ENCODE results near the gene MIA3. TPM values are rescaled to one million over a fixed set of nuclear protein-coding genes. Genes with fewer than 3 reads are reported as not detected.
A peak's percentile ranks its signal among the peaks of the same experiment; 100 is the strongest.
"Not testable (repeated sequence)": the region's sequence is repeated elsewhere in the genome, so short reads cannot be mapped to it uniquely, and the experiment has no call there.

The MIA3 gene, protein sequence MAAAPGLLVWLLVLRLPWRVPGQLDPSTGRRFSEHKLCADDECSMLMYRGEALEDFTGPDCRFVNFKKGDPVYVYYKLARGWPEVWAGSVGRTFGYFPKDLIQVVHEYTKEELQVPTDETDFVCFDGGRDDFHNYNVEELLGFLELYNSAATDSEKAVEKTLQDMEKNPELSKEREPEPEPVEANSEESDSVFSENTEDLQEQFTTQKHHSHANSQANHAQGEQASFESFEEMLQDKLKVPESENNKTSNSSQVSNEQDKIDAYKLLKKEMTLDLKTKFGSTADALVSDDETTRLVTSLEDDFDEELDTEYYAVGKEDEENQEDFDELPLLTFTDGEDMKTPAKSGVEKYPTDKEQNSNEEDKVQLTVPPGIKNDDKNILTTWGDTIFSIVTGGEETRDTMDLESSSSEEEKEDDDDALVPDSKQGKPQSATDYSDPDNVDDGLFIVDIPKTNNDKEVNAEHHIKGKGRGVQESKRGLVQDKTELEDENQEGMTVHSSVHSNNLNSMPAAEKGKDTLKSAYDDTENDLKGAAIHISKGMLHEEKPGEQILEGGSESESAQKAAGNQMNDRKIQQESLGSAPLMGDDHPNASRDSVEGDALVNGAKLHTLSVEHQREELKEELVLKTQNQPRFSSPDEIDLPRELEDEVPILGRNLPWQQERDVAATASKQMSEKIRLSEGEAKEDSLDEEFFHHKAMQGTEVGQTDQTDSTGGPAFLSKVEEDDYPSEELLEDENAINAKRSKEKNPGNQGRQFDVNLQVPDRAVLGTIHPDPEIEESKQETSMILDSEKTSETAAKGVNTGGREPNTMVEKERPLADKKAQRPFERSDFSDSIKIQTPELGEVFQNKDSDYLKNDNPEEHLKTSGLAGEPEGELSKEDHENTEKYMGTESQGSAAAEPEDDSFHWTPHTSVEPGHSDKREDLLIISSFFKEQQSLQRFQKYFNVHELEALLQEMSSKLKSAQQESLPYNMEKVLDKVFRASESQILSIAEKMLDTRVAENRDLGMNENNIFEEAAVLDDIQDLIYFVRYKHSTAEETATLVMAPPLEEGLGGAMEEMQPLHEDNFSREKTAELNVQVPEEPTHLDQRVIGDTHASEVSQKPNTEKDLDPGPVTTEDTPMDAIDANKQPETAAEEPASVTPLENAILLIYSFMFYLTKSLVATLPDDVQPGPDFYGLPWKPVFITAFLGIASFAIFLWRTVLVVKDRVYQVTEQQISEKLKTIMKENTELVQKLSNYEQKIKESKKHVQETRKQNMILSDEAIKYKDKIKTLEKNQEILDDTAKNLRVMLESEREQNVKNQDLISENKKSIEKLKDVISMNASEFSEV (N-terminal part only)
- total RNA-seq = 10 to 100 TPM; 67.4 to 68.3 TPM
- long read RNA-seq, full-length matches to known transcripts = 15 of 29 reads
- long read RNA-seq, partial matches to known transcripts = 4 of 29 reads
- long read RNA-seq, other reads (novel, unspliced or antisense) = 10 of 29 reads

DNA sequence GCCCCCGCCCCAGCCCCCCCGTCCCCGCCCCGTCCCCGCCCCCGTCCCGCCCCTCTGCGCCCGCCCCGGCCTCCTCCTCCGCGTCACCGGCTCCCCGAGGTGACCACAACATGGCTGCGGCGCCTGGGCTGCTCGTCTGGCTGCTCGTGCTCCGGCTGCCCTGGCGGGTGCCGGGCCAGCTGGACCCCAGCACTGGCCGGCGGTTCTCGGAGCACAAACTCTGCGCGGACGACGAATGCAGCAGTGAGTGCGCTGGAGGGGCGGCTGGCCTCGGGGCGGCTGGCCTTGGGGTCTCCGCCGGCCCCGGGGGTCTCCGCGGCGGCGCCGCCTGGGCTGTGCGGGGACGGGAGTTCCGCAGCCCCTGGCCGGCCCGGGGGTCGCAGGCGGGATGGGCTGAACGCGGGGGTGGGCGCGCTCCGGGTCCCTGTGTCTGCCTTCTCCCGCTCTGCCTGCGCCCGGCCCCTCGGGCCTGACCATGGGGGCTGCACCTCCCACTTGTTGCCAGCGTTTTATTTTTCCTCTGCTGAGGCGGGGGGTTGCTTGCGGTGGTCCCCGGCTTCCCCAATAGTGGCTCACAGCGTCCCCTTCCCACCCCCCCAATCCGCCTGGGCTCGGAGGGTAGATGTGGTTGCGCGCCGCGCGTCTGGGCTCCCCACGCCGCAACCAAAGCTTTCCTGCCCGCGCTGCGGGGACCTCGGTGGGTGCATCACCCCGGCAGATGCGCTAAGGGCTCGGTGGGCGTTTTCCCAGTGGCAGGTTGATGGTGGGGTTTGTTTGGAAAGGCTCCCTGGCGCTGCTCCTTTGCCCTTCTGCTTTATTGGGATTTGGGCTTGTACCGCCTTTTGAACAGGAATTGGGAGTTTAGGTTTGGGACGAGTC, at the start of gene MIA3:
TSS of gene MIA3 (plus strand) at position 97 of the 879 bp plus-strand sequence. CDS start at position 111, 14 bp downstream.
- ATAC-seq (peak; percentile 68), DNase-seq (peak; percentile 32 to 85)
- intact Hi-C loops (cut with DNase I, micrococcal nuclease) = no loop called here

DNA sequence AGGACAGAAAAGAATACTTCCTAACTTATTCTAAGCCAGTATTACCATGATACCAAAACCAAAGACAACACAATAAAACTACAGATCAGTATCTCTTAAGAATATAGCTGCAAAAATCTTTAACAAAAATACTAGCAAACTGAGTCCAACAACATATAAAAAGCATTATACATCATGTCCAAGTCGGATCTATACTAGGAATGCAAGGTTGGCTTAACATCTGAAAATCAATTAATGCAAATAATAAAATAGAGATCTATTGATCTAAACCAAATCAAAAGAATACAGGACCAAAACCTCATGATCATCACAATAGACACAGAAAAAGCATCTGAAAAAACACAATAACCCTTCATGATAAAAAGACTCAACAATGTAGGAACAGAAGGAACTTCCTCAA, 47.1 kb upstream of the MIA3 start:
- ATAC-seq (no peak), DNase-seq (no peak)
- intact Hi-C loops (cut with DNase I, micrococcal nuclease) = no loop called here

DNA sequence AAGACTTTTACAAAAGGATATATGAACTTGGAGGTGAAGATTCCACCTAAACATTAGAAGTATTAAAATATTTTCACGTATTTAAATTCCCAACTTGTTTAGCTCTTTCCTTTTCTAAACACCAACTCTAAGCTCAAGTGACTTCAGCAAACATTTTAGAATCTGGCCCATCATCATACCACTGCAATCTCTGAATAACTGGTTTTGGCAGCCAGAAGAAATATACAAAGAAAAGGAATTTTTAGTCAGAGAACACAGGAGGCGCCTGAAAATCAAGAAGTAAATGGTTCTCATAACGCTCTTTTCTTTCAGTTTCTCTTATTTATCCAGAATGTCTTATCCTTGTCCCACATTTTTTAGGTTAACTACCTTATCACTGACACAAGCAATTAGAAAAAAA, 38.6 kb upstream of the MIA3 start:
- intact Hi-C loops (cut with DNase I, micrococcal nuclease) = no loop called here
- no peak for DNase-seq
- no peak for ATAC-seq

DNA sequence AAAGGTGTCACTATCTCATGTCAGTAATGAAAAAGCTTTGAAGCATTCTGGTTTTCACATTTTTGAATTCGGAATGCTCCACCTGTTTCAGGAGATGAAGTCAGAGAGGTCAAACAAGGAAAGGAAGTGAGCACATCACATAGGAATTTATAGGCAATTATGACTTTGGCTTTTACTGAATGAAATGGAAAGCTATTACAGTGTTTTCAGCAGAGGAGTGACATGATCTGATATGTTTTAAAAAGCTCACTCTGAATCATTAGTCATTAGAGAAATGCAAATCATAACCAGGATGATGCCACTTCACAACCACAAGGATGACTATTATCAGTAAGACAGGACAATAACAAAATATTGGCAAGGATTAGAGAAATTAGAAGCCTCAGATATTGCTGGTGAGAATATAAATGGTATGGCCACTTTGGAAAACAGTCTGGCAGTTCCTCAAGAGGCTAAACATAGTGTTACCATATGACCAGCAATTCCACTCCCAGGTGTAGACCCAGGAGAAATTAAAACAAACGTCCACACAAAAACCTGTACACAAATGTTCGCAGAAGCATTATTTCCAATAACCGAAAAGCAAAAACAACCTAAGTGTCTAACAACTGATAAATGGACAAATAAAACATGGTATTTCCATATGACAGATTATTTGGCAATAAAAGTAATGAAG, 35.7 kb upstream of the MIA3 start:
- intact Hi-C loops (cut with DNase I, micrococcal nuclease) = no loop called here
- ATAC-seq = peak; percentile 83
- no peak for DNase-seq

DNA sequence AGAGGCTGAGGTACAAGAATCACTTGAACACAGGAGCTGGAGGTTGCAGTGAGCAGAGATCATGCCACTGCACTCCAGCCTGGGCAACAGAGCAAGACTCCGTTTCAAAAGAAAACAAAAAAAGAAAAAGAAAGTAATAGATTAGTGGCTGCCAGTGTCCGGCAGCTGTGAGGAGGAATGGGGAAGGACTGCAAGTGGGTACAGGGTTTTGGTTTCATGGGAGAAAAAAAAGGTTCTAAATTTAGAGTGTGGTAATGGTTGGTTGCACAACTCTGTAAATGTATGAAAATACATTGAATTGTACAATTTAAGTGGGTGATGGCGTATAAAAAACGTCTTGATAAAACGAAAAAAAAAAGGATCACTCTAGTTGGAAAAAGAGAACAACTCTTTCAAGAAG, 34.8 kb upstream of the MIA3 start:
- intact Hi-C loops (cut with DNase I, micrococcal nuclease) = no loop called here
- no peak for DNase-seq
- ATAC-seq = no peak

DNA sequence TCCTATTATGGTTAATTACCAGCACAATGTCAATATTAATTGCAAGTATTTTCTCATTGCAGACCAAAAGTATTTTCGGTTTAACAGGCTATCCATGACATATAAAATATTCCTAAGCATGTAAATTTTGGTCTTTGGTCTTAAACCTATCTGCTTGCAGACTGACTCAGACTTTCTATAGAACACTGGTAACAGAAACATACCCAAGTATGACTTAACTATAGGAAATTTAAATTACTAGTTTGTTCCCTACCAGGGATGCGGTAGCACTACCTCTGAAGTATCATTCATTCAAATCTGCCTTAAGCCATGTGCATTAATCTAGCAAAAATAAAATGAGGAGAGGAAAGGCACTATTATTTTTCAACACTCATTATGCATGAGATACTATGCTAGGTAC, 31.1 kb upstream of the MIA3 start:
- ATAC-seq = no peak

DNA sequence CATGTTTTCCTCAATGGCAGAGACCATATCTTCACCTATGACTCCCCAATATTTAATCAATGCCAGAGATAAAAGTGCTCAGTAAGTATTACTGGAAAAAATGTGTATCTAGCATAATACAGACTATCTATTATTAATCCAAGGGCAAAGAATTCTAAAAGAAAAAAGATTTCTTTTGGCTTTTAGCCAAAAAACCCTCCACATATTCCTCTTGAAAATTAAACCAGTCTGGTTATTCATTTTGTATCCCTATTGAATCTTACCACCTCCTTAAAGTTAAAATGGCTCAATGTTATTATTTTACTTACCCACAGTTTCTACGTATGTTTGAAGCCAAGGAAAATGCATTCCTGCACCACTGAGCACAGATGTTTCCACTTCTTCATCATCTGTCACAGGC, 29.8 kb upstream of the MIA3 start:
- DNase-seq (no peak), ATAC-seq (no peak)
- intact Hi-C loops (cut with DNase I, micrococcal nuclease) = no loop called here

More for the DNA sequence above, 31.1 kb upstream of the MIA3 start:
- intact Hi-C loops (cut with DNase I, micrococcal nuclease) = no loop called here
- DNase-seq = no peak

DNA sequence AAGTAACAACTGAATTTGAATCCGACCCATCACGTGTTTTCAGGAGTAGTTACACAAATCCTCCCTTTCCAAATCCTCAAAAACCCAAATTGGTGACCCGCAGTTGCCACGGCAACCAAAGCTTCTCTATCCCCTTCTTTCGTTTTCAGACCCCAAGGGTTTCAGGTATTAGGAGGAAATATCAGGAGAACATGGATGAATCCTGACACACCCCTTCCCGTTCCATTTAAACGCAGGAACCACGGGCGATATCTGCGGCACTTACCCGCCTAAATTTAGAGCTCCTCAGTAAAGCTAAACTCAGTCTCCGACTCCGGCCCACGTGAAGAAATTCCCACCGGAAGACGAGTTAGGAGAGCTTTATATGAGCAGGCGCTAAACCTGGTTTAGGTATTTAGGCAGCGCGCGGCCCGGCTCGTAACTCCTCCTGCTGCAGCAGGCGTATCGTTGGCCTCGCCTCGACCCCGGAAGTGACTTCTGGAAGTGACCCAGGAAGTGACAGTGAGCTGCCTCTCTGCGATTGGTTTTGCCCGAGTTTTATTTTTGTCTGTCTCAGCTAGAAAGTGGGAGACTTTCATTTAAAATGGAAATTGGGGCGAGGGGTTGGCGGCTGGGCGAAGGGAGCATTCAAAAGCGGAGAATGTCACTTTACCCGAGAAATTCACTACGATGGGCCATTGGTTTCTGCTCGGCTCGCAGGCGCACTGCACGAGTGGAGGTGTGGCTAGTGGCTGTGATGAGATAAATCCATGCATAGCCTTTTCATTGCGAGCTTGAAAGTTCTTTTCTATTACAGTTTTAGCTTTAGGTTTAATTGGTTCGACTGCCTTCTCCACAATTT, 28.2 kb upstream of the MIA3 start, which contains the start of gene TAF1A:
TSS of gene TAF1A (minus strand) at position 472 of the 841 bp plus-strand sequence.
- intact Hi-C loops (cut with DNase I, micrococcal nuclease) = no loop called here
- DNase-seq (peak; percentile 92 to 93), ATAC-seq (peak; percentile 100)

DNA sequence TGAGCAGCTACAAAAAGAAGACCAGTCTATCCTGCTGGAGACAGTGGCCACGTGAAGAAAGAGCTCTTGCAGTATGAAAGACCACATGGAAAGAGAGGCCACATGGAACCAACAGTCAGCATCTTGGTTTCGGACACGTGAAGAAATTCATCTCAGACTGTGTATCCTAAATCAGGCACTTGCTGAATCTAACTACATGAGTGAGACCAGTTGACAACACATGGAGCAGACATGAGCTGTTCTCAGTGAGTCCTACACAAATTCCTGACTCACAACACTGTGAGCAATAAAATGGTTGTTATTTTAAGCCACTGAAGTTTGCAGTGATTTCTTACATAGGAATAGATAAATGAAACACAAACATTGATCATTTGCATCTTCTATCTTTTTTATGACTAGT, 25.7 kb upstream of the MIA3 start:
- DNase-seq (no peak), ATAC-seq (no peak)
- intact Hi-C loops (cut with DNase I, micrococcal nuclease) = no loop called here

DNA sequence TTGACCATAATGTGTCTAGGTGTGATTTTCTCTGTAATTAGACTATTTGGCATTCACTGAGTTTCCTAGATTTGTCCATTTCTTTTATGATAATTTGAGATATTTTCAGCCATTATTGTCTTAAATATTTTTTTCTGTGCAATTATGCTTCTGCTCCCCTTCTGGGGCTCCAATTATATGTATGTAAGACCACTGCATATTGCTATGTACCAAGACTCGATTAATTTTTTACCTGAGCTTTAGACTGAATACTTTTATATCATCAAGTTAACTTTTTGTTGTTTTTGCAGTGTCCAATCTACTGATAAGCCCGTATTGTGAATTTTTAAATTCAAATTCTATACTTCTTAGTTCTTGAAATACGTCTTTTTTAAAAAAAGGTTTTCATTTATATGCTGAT, 23.1 kb upstream of the MIA3 start:
- intact Hi-C loops (cut with DNase I, micrococcal nuclease) = no loop called here
- ATAC-seq = no peak
- DNase-seq = no peak

DNA sequence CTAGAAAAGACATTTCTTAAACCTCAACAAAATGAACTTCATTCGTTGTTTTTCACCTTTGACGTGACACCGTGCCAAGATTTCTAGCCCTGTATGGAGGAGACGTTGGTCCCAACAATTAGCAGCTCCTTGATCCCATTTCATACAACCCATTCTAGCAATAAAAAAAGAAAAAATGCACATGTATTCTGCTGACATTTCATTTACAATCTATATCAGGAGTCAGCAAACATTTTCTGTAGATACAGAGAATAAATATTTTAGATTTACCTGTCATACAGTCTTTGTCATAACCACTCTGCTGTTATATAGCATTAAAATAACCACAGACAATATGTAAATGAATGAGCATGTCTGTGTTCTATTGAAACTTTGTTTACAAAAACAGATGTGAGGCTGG, 21.2 kb upstream of the MIA3 start:
- intact Hi-C loops (cut with DNase I, micrococcal nuclease) = no loop called here
- ATAC-seq (no peak), DNase-seq (no peak)

DNA sequence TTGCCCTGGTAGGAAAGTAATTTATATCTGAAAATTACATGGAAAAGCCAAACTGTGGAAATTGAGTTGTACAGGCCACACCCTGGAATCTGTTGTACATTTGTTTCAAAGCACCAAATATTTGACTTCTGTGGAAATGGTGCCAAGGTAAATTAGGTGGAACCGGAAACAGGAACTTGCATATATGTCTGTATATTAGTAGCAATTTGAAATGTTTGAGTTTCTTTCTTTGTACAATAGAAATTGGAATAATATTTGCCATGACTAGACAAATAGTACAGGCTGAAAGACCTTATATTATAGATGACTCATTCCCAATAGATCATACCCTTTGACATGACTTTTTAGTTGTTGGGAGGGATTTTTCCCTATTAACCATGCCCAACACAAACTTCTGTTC, 17.6 kb upstream of the MIA3 start:
- peak; percentile 85 for ATAC-seq
- DNase-seq = no peak
- intact Hi-C loops (cut with DNase I, micrococcal nuclease) = no loop called here

DNA sequence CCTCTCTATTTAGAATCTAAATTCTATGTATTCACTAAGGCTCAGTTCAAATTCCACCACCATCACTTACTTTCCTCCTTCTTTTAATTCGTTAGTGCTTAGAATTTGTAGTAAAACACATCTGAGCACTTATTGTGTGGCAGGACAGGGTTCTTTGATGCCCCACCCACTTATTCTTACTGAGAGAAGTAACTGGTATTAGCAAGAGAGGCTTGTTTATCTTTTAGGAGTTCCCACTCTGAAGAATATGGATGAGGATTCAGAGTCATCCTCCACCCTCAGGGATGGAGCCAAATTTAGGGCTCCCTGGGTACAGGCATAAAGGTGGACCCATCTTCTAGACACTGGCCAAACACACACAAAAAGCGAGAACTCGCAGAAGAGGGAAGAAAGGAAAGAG, 16.6 kb upstream of the MIA3 start:
- intact Hi-C loops (cut with DNase I, micrococcal nuclease) = no loop called here
- ATAC-seq = peak; percentile 63
- no peak for DNase-seq

DNA sequence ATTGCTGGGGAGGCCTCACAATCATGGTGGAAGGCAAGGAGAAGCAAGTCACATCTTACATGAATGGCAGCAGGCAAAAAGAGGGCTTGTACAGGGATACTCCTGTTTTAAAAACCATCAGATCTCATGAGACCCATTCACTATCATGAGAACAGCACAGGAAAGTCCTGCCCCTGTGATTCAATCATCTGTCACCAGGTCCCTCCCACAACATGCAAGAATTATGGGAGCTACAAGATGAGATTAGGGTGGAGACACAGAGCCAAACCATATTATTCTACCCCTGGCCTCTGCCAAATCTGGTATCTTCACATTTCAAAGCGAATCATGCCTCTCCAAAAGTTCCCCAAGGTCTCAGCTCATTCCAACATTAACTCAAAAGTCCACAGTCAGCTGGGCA, 11.1 kb upstream of the MIA3 start:
- ATAC-seq (peak; percentile 24), DNase-seq (no peak)

DNA sequence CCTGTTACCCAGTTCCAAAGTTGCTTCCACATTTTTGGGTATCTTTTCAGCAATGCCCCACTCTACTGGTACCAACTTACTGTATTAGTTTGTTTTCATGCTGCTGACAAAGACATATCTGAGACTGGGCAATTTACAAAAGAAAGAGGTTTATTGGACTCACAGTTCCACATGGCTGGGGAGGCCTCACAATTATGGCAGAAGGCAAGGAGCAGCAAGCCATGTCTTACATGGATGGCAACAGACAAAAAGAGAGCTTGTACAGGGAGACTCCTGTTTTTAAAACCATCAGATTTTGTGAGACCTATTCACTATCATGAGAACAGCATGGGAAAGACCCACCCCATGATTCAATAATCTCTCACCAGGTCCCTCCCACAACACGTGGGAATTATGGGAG, 8.8 kb upstream of the MIA3 start:
- intact Hi-C loops (cut with DNase I, micrococcal nuclease); ATAC-seq; DNase-seq: not testable (repeated sequence)

More for the DNA sequence above, 11.1 kb upstream of the MIA3 start:
- intact Hi-C loops (cut with DNase I, micrococcal nuclease) = no loop called here

DNA sequence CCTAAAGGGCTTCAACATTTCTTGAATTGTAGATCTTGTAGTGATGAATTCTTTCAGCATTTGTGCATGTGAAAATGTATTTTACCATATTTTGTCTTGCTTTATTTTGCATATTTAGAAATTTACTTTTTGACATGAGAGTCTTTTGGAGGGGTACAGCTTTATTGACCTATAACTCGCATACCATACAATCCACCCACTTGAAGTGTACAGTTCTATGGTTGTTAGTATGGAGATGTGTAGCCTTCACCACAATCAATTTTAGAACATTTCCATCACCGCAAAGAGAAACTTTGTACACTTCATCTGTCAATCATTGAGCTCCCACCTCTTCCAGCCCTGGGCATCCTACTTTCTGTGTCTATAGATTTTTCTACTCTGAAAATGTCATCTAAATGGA, 7.2 kb upstream of the MIA3 start:
- ATAC-seq (no peak), DNase-seq (no peak)
- intact Hi-C loops (cut with DNase I, micrococcal nuclease) = no loop called here
